NCI-H2227 treated with DMSO at 0.1 percent for 48 hours (cell line): Measurements from ENCODE around the gene INSM2.

Experiments used
- DNase-seq: peaks from one replicate; lab custom pipeline; 2025; lab: John Stamatoyannopoulos, UW

Gene INSM2, protein sequence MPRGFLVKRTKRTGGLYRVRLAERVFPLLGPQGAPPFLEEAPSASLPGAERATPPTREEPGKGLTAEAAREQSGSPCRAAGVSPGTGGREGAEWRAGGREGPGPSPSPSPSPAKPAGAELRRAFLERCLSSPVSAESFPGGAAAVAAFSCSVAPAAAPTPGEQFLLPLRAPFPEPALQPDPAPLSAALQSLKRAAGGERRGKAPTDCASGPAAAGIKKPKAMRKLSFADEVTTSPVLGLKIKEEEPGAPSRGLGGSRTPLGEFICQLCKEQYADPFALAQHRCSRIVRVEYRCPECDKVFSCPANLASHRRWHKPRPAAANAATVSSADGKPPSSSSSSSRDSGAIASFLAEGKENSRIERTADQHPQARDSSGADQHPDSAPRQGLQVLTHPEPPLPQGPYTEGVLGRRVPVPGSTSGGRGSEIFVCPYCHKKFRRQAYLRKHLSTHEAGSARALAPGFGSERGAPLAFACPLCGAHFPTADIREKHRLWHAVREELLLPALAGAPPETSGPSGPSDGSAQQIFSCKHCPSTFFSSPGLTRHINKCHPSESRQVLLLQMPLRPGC

DNA sequence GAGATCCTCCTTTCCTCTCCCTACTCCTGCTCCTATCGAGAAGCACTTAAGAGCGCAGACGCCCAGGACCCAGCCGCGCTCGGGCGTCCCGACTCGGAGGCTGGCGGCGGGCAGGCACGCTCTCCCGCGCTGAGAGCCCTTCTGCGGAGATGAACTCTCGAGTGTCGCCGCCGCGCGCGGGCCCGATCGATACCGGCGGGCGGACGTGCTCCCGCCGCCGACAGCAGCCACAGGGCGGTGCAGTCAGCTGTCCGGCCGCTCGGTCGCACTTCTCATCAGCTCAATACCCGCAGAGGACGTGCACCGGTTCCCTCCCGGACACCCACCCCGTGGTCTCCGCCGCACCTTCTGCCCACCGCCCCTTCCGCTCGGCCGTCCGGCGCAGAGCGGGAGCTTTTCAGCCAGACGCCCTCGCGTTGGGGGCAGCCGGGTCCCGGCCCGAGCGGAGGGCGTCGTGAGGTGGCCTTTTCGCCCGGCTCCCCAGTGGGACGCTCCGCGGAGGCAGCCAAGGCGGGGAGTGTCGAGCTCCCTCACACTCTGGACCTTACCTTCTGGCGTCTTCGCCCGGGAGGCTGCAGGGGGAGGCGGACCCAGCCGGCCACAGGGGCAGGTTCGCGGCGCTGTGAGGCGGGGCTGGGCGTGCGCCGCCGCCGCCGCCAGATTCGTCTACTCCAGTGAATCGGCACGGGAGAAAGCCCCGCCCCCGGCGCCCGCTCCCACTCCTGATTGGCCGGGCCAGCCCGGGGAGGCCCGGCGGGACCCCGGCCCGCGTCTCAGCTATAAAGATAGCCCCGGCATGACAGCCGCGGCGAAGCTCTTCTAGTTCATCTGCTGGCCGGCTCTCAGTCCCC is at the start of gene INSM2:
Gene INSM2, plus strand, starts transcription at position 808 of the 851 bp plus-strand sequence. CDS start 89 bp downstream, outside the sequence.
- DNase-seq, result peak; percentile 87

DNA sequence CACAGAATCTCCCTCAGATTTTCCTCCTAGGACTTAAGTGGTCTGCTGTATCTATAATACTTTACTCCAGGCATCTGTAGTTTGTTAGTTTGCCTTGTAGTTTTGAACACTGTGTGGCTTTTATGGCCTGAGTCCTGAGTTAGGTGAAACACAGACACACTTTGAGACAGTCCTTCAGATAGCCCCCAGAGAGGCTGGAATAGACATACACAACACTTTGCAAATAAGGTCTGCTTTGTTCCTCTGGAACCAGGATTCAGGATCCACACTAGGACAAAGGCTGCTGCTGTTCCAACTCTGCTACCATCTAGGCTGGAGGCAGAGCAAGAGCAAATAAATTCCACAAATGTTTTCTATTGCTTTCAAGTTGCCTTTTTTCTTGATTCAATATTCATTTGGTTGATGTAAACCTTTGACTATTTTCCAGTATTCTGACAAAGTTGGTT is 41.4 kb upstream of the INSM2 start:
- no peak for DNase-seq

DNA sequence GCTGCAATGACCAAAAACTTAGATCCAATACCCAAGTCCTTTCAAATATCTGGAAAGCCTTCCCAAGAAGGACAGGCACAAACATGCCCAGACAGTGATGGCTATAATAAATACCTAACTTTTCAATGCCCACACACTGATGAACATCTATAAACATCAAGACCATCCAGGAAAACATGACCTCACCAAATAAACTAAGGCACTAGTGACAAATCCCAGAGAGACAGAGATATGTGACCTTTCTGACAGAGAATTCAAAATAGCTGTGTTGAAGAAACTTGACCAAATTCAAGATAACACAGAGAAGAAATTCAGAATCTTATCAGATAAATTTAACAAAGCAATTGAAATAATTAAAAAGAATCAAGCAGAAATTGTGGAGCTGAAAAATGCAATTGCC is 38.7 kb upstream of the INSM2 start:
- DNase-seq, result no peak

DNA sequence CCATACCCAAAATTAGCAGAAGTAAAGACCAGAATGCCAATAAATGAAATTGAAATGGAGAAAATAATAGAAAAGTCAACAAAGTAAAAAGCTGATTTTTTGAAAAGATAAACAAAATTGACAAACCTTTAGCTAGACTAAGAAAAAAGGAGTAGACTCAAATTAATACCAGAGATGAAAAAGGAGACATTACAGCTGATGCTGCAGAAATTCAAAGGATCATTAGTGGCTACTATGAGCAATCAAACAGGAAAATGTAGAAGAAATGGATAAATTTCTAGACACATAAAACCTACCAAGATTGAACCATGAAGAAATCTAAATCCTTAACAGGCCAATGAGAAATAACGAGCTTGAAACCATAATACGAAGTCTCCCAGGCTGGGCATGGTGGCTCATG is 34.8 kb upstream of the INSM2 start:
- no peak for DNase-seq

DNA sequence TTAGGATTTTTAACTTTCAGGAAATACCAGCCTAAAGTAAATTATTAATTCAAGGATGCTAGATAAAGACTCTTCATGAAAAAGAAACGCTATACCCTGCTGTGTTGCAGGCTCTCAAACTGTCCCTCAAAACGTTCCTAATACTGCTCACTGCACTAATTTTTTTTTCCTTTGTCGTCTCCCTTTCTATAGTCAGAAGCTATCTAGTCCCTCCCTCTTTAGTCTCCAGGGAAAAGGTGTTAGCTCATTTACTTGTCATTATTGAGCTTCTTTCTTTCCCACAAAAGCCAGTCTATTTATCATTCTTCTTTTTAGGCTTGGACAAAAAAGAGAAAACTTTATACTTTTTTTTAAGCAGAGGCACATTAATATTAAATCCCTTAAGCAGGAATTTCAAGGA is 30.3 kb upstream of the INSM2 start:
- DNase-seq, result no peak

DNA sequence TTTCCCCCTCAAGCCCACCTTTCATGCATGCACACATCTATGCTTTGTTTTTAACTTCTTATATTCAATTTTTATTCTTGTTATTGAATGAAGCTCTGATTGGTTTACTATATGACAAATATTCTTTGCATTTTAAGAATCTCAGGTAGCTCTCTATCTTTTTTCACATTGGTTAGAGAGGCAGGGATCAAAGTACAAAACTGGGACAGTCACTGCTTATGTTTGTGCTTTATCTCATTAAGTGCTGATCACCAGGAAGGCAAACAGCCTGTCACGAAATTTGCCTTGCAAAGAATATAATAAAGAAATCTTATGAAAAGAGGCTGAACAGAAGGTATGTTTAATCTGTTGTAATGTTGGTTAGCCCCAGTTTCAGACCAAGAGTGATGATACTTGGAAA is 29.7 kb upstream of the INSM2 start:
- no peak for DNase-seq

DNA sequence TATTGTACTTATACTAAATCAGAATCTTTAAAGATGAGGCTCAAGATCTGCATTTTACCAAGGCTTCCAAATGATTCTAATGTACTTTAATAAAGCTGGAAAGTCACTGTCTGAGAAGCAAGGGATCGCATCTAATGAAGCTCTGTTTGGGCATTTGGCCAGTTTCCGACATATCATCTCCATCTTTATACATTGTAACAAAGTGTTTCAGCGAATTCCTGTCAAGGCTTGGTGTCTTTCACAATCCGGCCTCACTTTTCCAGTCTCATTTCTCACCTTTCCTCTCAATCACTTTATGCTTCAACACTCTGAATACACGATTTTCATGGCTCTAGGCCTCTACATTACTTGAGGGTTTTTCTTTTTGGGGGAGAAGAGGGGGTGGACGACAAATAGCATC is 27.5 kb upstream of the INSM2 start:
- DNase-seq, result no peak

DNA sequence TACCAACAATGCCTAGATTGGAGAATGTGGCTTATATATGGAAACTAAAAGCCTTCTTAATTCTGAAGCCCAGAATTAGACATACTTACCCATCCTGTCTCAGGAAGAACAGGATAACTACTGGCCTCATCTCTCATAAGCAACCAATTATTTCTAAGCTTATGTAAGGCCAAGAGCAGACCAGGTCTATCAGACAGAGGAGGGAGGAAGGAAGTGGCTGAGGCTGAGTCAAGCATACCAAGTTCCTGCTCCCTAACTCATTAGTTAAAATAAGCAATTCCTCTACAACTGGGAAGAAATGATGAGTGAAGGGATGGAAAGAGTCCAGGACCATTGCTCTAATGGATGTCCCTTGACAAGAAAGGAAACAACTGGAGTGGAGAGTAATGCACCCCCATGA is 27.0 kb upstream of the INSM2 start:
- DNase-seq, result no peak

DNA sequence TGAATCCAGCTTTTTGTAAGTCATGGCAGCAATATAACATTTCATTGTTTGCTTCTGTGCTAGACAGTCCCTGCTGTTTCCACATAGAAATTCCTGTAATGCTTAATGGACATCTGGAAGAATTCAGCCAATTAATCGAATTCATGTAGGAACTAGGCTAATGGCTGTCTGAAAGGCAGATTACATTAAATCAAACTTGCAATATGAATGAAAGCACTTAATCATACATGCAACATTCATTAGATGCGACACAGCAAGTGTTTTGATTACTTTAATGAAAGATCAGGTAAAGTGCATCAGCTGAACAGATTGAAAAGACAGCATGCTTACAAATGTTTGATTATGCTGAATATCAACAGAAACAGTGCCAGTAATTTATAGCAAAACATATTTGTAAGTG is 24.1 kb upstream of the INSM2 start:
- no peak for DNase-seq

DNA sequence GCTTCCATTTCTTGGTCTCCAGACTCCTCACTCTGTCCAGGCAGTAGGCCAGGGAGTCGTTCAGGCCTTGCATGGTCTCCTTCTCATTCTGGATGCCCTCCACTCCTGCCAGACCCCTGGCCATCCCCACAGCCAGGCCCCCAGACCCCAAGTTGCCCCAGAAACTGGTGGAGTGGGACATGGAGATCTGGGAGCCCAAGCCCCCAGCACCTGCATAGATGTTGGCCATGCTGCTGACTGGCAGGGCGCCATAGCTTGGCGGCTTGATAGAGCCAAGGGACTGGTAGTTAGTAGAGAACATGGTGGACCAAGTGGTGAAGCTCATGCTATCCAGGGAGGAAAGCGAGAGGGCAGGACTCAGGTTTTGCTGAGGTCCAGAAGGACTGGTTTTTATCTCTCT is 21.2 kb upstream of the INSM2 start:
- no peak for DNase-seq

DNA sequence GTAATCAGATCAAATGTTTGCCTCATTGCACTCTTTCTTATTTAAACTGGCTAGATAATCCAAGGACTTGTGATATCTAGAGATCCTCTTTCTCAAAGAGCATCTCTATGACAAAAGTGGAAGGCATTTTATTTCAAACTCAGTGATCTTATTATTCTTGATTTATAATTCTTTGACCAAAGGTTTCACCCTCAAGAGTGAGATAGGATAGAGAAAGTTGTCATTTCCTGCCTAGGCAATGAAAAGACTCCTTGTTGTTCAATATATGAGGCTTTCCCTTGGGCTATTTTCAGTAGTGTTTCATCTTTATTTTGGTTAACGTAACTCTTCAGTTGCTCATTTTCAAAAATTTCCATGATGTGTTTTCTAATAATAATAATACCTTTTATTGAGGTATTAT is 18.0 kb upstream of the INSM2 start:
- DNase-seq, result no peak

DNA sequence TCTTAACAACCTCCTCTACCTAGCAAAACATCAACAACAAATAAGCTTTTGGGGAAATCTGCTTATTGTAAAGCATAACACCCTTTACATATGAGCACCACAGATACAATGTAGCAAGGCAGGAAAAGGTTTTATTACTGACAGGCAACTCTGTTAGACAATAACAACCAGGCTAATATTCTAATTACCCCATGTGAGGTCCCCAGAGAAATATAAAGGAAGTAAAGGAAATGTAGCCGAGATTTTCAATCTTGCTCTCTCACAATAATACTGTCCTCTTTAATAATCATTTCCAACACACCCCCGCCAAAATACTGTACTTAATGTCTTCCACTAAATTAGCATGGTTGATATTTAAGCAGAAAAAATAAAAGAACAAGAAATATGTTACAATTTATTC is 14.0 kb upstream of the INSM2 start:
- DNase-seq, result no peak

DNA sequence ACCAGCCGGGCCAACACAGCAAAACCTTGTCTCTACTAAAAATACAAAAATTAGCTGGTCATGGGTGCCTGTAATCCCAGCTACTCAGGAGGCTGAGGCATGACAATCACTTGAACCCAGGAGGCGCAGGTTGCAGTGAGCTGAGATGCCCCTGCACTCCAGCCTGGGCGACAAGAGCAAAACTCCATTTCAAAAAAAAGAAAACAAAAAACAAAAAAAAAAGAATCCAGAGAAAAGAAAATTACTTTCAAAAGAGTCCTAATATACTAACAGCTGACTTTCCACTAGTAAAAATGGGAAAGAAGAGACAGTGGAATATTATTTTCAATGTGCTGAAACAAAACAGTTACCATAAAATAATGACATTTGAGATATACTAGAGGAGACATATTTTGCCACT is 8.3 kb upstream of the INSM2 start:
- no peak for DNase-seq

DNA sequence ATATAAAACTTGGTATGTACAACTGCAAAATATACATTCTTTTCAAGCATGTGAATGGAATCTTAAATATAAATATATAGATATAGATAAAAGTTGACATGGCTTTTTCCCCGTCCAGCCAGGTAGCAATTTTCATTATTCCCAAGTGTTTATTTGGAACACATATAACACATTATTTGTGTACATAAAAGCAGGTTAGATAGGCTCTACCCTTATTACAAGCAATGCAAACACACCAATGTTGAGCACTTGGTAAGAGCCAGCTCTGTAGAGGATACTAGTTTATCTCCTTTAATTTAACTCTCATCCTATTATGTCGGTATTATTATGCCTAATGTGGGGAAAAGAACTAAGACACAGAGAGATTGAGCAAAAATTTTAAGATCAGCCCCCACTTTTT is 7.0 kb upstream of the INSM2 start:
- DNase-seq, result no peak

DNA sequence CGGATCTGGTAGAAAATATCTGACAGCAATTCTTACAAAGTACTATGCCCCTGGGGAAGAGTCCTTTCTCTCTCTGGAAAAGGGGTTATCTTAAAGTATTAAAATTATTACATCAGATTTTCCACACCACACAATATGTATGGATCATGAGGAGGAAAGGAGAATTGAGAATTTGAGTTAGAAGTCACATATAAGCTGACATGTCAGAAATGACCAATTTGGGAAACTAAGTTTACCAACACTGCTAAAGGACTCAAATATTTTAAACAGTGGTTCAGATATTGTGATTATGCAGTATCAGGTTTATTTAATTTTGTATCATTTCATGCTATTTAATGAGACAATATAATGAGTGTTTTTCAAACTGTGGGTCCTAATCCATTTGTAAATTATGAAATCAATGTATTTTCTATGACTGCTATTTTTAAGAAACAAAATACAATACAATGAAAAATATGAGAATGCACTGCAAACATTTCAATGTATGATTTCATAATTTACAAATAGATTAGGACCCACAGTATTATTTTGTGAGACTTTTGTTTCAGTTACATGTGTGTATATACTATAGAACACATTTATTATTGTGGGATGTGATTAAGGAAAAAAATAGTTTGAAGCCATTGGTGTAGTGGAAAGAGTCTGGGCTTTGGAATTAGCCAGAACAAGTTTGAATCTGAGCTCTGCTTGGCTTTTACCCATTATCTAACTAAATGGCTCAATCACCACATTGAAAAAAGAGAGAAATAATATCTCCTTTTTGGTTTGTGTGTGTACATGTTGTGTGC is 1.8 kb upstream of the INSM2 start:
- DNase-seq, result no peak

DNA sequence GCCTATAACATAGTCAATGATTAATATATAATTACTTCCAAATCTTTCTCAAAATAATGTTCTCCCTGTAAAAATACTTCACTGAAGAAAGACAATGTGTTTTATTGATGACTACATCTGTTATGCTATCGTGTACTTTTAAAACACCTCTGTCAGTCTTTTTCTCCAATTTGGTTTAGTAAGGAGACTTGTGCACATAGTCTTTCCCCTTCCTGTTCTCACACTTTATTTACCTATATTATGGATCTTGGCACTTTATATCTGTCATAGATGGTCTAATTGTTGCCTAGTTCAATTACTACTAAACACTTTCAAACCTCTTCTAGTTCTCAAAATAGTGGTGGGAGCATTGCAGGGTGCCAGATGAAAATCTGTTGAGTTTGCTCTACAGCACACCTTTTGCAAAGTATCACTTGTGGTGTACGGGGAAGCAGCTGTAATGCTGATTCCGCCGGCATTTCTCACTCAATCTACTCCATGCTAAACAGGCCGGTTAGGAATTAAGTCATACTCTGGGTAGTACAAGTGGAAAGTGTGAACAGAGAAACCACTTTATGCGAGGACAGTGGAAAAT is 1.1 kb upstream of the INSM2 start:
- DNase-seq, result no peak

DNA sequence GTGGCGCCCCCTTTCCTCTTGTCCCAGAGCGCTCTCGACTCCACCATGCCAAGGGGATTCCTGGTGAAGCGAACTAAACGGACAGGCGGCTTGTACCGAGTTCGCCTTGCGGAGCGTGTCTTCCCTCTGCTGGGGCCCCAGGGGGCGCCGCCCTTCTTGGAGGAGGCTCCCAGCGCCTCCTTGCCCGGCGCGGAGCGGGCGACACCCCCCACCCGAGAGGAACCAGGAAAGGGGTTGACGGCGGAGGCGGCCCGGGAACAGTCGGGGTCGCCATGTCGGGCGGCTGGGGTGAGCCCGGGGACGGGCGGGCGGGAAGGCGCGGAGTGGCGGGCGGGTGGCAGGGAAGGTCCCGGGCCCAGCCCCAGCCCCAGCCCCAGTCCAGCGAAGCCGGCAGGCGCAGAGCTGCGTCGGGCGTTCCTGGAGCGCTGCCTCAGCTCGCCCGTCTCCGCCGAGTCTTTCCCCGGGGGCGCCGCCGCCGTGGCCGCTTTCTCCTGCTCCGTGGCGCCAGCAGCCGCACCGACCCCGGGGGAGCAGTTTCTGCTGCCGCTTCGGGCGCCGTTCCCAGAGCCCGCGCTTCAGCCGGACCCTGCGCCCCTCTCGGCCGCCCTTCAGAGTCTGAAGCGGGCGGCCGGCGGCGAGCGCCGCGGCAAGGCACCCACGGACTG is 376 bp downstream of the INSM2 start:
- DNase-seq, result no peak

DNA sequence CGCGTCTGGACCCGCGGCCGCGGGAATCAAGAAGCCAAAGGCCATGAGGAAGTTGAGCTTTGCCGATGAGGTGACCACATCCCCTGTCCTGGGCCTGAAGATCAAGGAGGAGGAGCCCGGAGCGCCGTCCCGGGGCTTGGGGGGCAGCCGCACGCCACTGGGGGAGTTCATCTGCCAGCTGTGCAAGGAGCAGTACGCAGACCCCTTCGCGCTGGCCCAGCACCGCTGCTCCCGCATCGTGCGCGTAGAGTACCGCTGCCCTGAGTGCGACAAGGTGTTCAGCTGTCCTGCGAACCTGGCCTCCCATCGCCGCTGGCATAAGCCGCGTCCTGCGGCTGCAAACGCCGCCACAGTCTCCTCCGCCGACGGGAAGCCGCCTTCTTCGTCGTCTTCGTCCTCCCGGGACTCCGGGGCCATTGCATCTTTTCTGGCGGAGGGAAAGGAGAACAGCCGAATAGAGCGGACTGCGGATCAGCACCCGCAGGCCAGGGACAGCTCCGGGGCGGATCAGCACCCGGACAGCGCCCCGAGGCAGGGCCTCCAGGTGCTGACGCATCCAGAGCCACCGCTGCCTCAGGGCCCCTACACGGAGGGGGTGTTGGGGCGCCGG is 1.0 kb downstream of the INSM2 start:
- no peak for DNase-seq

DNA sequence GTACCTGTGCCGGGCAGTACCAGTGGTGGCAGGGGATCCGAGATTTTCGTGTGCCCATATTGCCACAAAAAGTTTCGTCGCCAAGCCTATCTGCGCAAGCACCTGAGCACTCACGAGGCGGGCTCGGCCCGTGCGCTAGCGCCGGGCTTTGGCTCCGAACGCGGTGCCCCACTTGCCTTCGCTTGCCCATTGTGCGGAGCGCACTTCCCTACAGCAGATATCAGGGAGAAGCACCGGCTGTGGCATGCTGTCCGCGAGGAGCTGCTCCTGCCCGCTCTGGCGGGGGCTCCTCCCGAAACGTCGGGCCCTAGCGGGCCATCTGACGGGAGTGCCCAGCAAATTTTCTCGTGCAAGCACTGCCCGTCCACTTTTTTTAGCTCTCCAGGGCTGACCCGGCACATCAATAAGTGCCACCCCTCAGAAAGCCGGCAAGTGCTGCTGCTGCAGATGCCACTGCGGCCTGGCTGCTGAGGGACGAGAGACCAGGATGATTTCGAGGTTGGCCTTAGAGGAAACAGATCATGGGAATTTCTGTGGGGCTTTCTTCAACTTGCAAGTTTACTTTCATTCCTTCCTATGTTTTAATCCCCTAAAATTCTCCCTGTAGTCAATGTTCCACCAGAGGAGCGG is 1.6 kb downstream of the INSM2 start:
- no peak for DNase-seq

DNA sequence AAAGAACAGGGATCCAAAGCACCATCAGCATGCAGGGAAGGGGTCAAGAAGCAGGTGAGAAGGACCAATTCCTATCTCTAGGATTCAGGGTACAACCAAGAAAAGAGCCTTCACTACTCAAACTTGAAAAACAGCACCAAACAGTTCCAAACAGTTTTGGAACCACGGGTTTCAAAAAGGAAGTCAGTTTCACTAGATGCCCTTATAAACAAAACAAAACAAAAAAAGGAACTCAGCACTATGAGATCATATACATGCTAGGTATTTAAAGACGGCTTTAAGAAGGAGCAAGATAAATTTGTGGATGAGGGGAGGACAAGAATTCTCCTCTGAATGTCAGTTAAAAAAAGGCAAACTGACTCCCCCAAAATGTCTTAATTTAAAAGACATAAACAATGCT is 6.0 kb downstream of the INSM2 start:
- DNase-seq, result no peak
